CD4-positive, alpha-beta T cell (primary cell): ENCODE measurements around the gene MANF. TPM values are rescaled to one million over a fixed set of nuclear protein-coding genes. Genes with fewer than 3 reads are reported as not detected.

Experiments
- ATAC-seq: fragments of 200-7000 bp; cut with Tn5 transposase; one replicate; pipeline ENCODE4 v1.10.0; 2022; ENCODE audit warnings: mild to moderate bottlenecking; ENCODE audit not compliant: poor library complexity
- CTCF ChIA-PET: fragments of 350-600 bp; sonication (Branson Sonifier 250); formaldehyde crosslinking; loops from one replicate; lab custom pipeline; 2021; ENCODE audit warnings: antibody characterized with exemption, inconsistent platforms; lab: Charles Lee
- POLR2A ChIA-PET: fragments of 350-600 bp; sonication (Branson Sonifier 250); formaldehyde crosslinking; loops from one replicate; lab custom pipeline; 2021; ENCODE audit warnings: antibody characterized with exemption, inconsistent platforms; lab: Charles Lee
- DNase-seq, 14 experiments: peaks; one replicate each; pipeline ENCODE4 v3.0.0-alpha.2; 2013 to 2020; ENCODE audit warnings: mixed read lengths in 2 of 14
- H3K27ac ChIP-seq, 2 donors: one replicate each; pipeline versions ENCODE4 v1.5.1 to v1.7.0; 2013; ENCODE audit warnings: low read length in 2 of 2, low read depth in 1 of 2, mild to moderate bottlenecking in 1 of 2
- H3K27me3 ChIP-seq, 2 experiments: 1 replicate in 1 of 2; 2 replicates in 1 of 2; pipeline versions ENCODE4 v1.6.1 to v1.7.0; 2013; ENCODE audit warnings: low read length in 2 of 2, control low read depth in 1 of 2, mild to moderate bottlenecking in 1 of 2, moderate library complexity in 1 of 2; ENCODE audit not compliant: insufficient read depth in 2 of 2, control insufficient read depth in 1 of 2
- H3K36me3 ChIP-seq: one replicate; pipeline ENCODE4 v1.6.1; 2013; ENCODE audit warnings: low read length, control low read depth; ENCODE audit not compliant: insufficient read depth
- H3K4me1 ChIP-seq: one replicate; pipeline ENCODE4 v1.6.1; 2013; ENCODE audit warnings: low read length, control low read depth; ENCODE audit not compliant: insufficient read depth
- H3K4me3 ChIP-seq: one replicate; pipeline ENCODE4 v1.5.1; 2013; ENCODE audit warnings: mild to moderate bottlenecking, low read length, moderate library complexity
- H3K9me3 ChIP-seq, 2 experiments: 1 replicate in 1 of 2; 2 replicates in 1 of 2; pipeline versions ENCODE4 v1.6.1 to v1.7.0; 2013; ENCODE audit warnings: low read length in 2 of 2, mild to moderate bottlenecking in 2 of 2, control low read depth in 1 of 2, moderate library complexity in 1 of 2; ENCODE audit not compliant: control insufficient read depth in 1 of 2, insufficient read depth in 1 of 2
- H3K27ac Mint-ChIP-seq: one replicate; pipeline ENCODE4 v1.8.0; 2020; ENCODE audit warnings: mixed read lengths
- H3K27me3 Mint-ChIP-seq: one replicate; pipeline ENCODE4 v1.8.0; 2021; ENCODE audit warnings: mixed read lengths
- H3K36me3 Mint-ChIP-seq: one replicate; pipeline ENCODE4 v1.8.0; 2021; ENCODE audit warnings: low read depth, mixed read lengths
- H3K4me1 Mint-ChIP-seq: one replicate; pipeline ENCODE4 v1.8.0; 2021; ENCODE audit warnings: low read depth, mixed read lengths
- H3K4me3 Mint-ChIP-seq: one replicate; pipeline ENCODE4 v1.8.0; 2020; ENCODE audit warnings: mild to moderate bottlenecking, mixed read lengths
- H3K9me3 Mint-ChIP-seq: one replicate; pipeline ENCODE4 v1.8.0; 2020; ENCODE audit warnings: mixed read lengths
- CTCF ChIP-seq: fragments of 200-600 bp; IDR thresholded peaks from one replicate; pipeline ENCODE4 v1.8.0; 2022; ENCODE audit warnings: antibody characterized with exemption, mild to moderate bottlenecking
- intact Hi-C, 2 experiments: fragments of 100-400 bp; cut with DNase I in 1 of 2; cut with micrococcal nuclease in 1 of 2; formaldehyde crosslinking; loops; one replicate each; pipeline versions ENCODE4 v1.15.1 to v1.9.0; 2023 to 2025; cut with DNase I, micrococcal nuclease
- total RNA-seq, 174 experiments: library from RNA in 2 of 174; stranded (reverse) in 2 of 174; gene quantifications; one replicate each; pipeline ENCODE4 v1.2.3 and lab custom pipeline; 2021 to 2026

MANF gene
- total RNA-seq, 2 experiments from 2014 or later: 26.4 to 30.2 TPM

DNA sequence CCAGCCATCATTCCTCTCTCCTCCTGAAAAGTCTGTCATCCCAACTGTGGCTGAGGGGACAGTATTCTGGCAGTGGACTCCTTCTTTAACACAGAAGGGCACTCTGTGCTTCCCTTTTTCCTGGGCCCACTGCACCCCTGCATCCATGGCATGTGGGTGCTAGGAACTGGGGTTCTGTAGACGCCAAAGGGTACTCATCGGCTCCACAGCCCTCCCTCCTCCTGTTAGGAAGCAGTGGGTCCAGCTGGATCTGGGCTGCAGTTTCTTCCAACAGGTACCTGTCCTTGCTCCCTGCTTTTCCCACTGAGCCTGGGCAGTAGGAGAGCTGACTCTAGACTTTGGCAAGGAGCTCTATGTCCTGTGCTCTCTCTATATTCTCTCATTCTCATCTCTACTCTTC lies 6.4 kb upstream of the MANF start:
- H3K4me1 Mint-ChIP-seq: peaks cover 15% of the 10 kb centered on the region
- H3K27me3 Mint-ChIP-seq: no peaks in the 10 kb centered on the region
- H3K27ac Mint-ChIP-seq: peak overlapping the region; percentile 51
- no peaks in the 10 kb centered on the region for H3K27me3 ChIP-seq
- intact Hi-C loops: no loop called here
- H3K4me1 ChIP-seq: peaks cover 12% of the 10 kb centered on the region
- POLR2A ChIA-PET: interaction anchor here (1.7 kb wide), 1 partner anchor 11 kb away, joined by 4 read pairs; no protein-coding TSS in a partner anchor
- H3K36me3 Mint-ChIP-seq: no peaks in the 10 kb centered on the region
- CTCF ChIA-PET: interaction anchor here (2.0 kb wide), 1 partner anchor 11 kb away, joined by 6 read pairs; no protein-coding TSS in a partner anchor
- DNase-seq: no peak
- TF ChIP-seq CTCF: no peak
- no peak overlapping the region for H3K4me3 Mint-ChIP-seq
- H3K27ac ChIP-seq: no peak overlapping the region
- H3K36me3 ChIP-seq: no peaks in the 10 kb centered on the region
- H3K4me3 ChIP-seq: no peak overlapping the region
- ATAC-seq: no peak
- no peaks in the 10 kb centered on the region for H3K9me3 ChIP-seq
- no peaks in the 10 kb centered on the region for H3K9me3 Mint-ChIP-seq

DNA sequence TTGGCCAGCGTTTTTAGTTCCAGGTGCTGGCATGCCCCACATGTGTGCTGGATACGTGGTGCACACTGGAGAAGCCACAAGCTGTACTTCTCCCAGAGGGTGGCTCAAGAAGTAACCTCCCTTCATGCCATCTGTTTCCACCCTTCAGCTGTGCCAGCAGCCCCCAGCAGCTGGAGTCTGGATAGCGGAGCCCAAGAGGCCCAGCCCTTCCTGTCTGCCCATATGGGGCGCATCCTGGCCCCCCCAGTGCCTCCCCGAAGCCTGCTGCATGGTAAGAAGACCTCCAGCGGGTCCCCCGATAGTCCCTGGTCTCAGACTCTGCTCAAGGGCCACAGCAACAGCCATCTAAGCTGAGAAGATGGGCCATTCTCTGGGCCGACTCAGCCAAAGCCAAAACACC lies 5.8 kb upstream of the MANF start:
- Histone ChIP-seq H3K27me3 (no peaks in the 10 kb centered on the region), H3K9me3 (no peaks in the 10 kb centered on the region), H3K4me1 (peaks cover 16% of the 10 kb centered on the region), H3K4me3 (no peak overlapping the region), H3K27ac (no peak overlapping the region), H3K36me3 (no peaks in the 10 kb centered on the region)
- H3K9me3 Mint-ChIP-seq: no peaks in the 10 kb centered on the region
- H3K4me3 Mint-ChIP-seq: no peak overlapping the region
- DNase-seq (no peak), ATAC-seq (peak; percentile 34)
- H3K27ac Mint-ChIP-seq: peak overlapping the region; percentile 51
- intact Hi-C loops: no loop called here
- TF ChIP-seq CTCF: no peak
- POLR2A ChIA-PET: interaction anchor here (1.7 kb wide), 1 partner anchor 10 kb away, joined by 4 read pairs; no protein-coding TSS in a partner anchor
- no peaks in the 10 kb centered on the region for H3K36me3 Mint-ChIP-seq
- no peaks in the 10 kb centered on the region for H3K27me3 Mint-ChIP-seq
- peaks cover 21% of the 10 kb centered on the region for H3K4me1 Mint-ChIP-seq
- CTCF ChIA-PET: interaction anchor here (2.0 kb wide), 1 partner anchor 10 kb away, joined by 6 read pairs; no protein-coding TSS in a partner anchor

DNA sequence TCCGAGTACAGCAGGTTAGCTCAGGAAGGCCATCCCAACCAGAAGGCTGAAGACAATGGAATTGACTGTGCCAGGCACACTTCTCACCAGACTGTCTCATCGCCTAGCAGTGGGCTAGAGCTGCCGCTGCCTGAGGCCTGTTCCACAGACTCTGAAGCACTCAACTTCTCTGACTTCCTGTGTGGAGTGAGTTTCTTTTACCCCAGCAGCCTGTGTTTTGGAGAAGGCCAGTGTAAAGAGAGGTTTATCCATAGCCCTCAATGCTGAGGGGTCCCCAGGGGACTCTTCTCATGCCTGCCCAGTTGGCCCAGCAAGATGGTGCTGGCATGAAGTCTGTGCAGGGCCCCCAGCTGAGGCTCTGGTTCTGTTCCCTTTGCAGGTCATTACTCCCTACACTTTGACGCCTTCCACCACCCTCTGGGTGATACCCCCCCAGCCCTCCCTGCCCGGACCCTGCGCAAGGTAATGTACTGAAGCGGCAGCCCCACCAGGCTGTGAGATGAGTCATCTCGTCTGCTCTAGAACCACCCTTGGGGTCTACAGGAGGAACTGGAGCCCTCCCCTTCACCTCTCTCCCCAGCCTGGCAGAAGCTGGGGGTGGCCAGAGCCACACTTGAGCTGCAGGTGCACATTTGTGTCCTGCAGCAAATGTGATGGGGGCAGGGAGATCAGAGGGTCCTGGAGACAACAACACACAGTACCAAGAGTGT lies 5.2 kb upstream of the MANF start:
- Mint-ChIP-seq H3K4me1 (peaks cover 24% of the 10 kb centered on the region), H3K27me3 (no peaks in the 10 kb centered on the region), H3K4me3 (no peak overlapping the region), H3K36me3 (peaks cover 6% of the 10 kb centered on the region), H3K9me3 (no peaks in the 10 kb centered on the region), H3K27ac (peak overlapping the region; percentile 51)
- DNase-seq: peak in 1 of 14 experiments; percentile 29
- intact Hi-C loops: loop anchor here in 1 of 2 experiments (5.0 to 10.0 kb wide), 2 partner anchors 353 to 565 kb away; partner anchors contain the start of genes PARP3 and RRP9
- CTCF ChIA-PET: interaction anchor here (1.0 kb wide), 1 partner anchor 9 kb away, joined by 3 read pairs; no protein-coding TSS in a partner anchor
- TF ChIP-seq CTCF: no peak
- Histone ChIP-seq H3K4me3 (no peak overlapping the region), H3K36me3 (no peaks in the 10 kb centered on the region), H3K27ac (no peak overlapping the region), H3K27me3 (no peaks in the 10 kb centered on the region), H3K9me3 (no peaks in the 10 kb centered on the region), H3K4me1 (peaks cover 18% of the 10 kb centered on the region)
- no peak for ATAC-seq
- POLR2A ChIA-PET: no interaction called here
